ENCODE data around the gene INPP4B. TPM values are rescaled to one million over a fixed set of nuclear protein-coding genes. Genes with fewer than 3 reads are reported as not detected.
A peak's percentile ranks its signal among the peaks of the same experiment; 100 is the strongest.

The INPP4B gene
- polyA plus RNA-seq, 1 of the 3 experiments (the other 2 are of a cell fraction): 0.08 TPM

DNA sequence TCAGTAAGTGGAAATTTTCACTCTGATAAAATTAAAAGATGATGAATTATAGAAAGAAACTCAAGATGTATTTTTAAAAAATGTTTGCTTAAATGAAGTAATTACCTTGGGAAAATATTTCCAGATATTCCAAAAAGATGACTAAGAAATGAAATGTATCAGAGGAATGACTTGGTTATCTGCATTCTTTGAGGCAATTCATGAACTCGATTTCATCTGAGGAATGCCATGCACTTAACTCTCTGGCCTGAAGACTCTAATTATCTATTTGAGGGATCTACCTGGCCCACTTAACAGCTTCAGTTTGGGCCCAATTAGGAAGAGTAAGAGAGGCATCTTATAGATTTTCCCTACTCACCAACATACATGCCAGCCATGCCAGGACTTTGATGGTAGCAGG, 182.3 kb downstream of the INPP4B start:
- 0% methylated on average over 1 of the region's 1 CpG for WGBS (ENCODE audit: low lambda C conversion rate)
- no peak for TF ChIP-seq RXRA (IDR thresholded peaks at IDR 0.05; ENCODE audit: borderline replicate concordance, low read depth)
- TF ChIP-seq, protein P1, sequence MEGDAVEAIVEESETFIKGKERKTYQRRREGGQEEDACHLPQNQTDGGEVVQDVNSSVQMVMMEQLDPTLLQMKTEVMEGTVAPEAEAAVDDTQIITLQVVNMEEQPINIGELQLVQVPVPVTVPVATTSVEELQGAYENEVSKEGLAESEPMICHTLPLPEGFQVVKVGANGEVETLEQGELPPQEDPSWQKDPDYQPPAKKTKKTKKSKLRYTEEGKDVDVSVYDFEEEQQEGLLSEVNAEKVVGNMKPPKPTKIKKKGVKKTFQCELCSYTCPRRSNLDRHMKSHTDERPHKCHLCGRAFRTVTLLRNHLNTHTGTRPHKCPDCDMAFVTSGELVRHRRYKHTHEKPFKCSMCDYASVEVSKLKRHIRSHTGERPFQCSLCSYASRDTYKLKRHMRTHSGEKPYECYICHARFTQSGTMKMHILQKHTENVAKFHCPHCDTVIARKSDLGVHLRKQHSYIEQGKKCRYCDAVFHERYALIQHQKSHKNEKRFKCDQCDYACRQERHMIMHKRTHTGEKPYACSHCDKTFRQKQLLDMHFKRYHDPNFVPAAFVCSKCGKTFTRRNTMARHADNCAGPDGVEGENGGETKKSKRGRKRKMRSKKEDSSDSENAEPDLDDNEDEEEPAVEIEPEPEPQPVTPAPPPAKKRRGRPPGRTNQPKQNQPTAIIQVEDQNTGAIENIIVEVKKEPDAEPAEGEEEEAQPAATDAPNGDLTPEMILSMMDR (IDR thresholded peaks at IDR 0.05): no peak
- no peak for TF ChIP-seq RAD21 (IDR thresholded peaks at IDR 0.05; ENCODE audit: low read length)
- TF ChIP-seq, protein P2, sequence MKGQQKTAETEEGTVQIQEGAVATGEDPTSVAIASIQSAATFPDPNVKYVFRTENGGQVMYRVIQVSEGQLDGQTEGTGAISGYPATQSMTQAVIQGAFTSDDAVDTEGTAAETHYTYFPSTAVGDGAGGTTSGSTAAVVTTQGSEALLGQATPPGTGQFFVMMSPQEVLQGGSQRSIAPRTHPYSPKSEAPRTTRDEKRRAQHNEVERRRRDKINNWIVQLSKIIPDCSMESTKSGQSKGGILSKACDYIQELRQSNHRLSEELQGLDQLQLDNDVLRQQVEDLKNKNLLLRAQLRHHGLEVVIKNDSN (IDR thresholded peaks at IDR 0.05; ENCODE audit: borderline replicate concordance, low read depth): no peak
- TF ChIP-seq SMC3 (IDR thresholded peaks at IDR 0.05; ENCODE audit: low read depth, low read length): no peak
- H3K79me2 ChIP-seq (ENCODE audit: insufficient read depth): no peaks in the 10 kb centered on the region
- no peak overlapping the region for H3K9ac ChIP-seq
- no peaks in the 10 kb centered on the region for H3K9me2 ChIP-seq
- POLR2A ChIA-PET: no interaction called here
- no peaks in the 10 kb centered on the region for H3K36me3 ChIP-seq (replicated peaks in 1 of 2; ENCODE audit: control insufficient read depth in 1 of 2, insufficient read depth in 2 of 2, low read length in 1 of 2)
- H3K27me3 ChIP-seq (ENCODE audit: insufficient read depth): no peaks in the 10 kb centered on the region
- no peaks in the 10 kb centered on the region for H3F3A ChIP-seq (replicated peaks; ENCODE audit: insufficient read depth)
- CTCF ChIA-PET: interaction anchor here (0.6 kb wide), 1 partner anchor 308 kb away, joined by 3 read pairs; no protein-coding TSS in a partner anchor
- no peak overlapping the region for H2AFZ ChIP-seq (ENCODE audit: low read depth)
- H3K4me2 ChIP-seq: no peak overlapping the region
- H3K9me3 ChIP-seq: peaks cover 5% of the 10 kb centered on the region; the same call in 1 of the 2 replicates
- no peaks in the 10 kb centered on the region for H3K4me1 ChIP-seq (ENCODE audit: control insufficient read depth in 1 of 2, insufficient read depth in 2 of 2, low read depth in 1 of 2, low read length in 1 of 2)
- H3K4me3 ChIP-seq (ENCODE audit: low read depth in 2 of 2, low read length in 1 of 2): no peak overlapping the region
- H3K27ac ChIP-seq (ENCODE audit: low read depth in 2 of 2, low read length in 1 of 2): no peak overlapping the region
- no peak for DNase-seq
- H4K20me1 ChIP-seq (ENCODE audit: insufficient read depth): no peaks in the 10 kb centered on the region

GRCh38 chr4:142660728-142661127, 185.4 kb downstream of the INPP4B start:
- WGBS (ENCODE audit: low lambda C conversion rate): 47% methylated on average over 8 of the region's 8 CpGs

More at GRCh38 chr4:142660728-142661127, 185.4 kb downstream of the INPP4B start:
- DNase-seq: no peak
- H3K4me2 ChIP-seq: no peak overlapping the region
- no peak for TF ChIP-seq REST (IDR thresholded peaks at IDR 0.05; ENCODE audit: low read depth, low read length)
- TF ChIP-seq, protein P1 (IDR thresholded peaks at IDR 0.05): peak; percentile 27; the same call in 1 of the 2 replicates
- H3K27me3 ChIP-seq (ENCODE audit: insufficient read depth): no peaks in the 10 kb centered on the region
- no peak overlapping the region for H2AFZ ChIP-seq (ENCODE audit: low read depth)
- no peaks in the 10 kb centered on the region for H4K20me1 ChIP-seq (ENCODE audit: insufficient read depth)
- no peaks in the 10 kb centered on the region for H3K79me2 ChIP-seq (ENCODE audit: insufficient read depth)
- H3K4me1 ChIP-seq (ENCODE audit: control insufficient read depth in 1 of 2, insufficient read depth in 2 of 2, low read depth in 1 of 2, low read length in 1 of 2): no peaks in the 10 kb centered on the region
- ChIA-PET CTCF (interaction anchor here (1.3 kb wide), 1 partner anchor 55 kb away, joined by 4 read pairs; no protein-coding TSS in a partner anchor), POLR2A (no interaction called here)
- no peaks in the 10 kb centered on the region for H3K36me3 ChIP-seq (replicated peaks in 1 of 2; ENCODE audit: control insufficient read depth in 1 of 2, insufficient read depth in 2 of 2, low read length in 1 of 2)
- no peak overlapping the region for H3K9ac ChIP-seq
- H3F3A ChIP-seq (replicated peaks; ENCODE audit: insufficient read depth): no peaks in the 10 kb centered on the region
- no peaks in the 10 kb centered on the region for H3K9me2 ChIP-seq
- no peak overlapping the region for H3K27ac ChIP-seq (ENCODE audit: low read depth in 2 of 2, low read length in 1 of 2)
- H3K9me3 ChIP-seq: peaks cover 13% of the 10 kb centered on the region; the same call in 1 of the 2 replicates
- no peak overlapping the region for H3K4me3 ChIP-seq (ENCODE audit: low read depth in 2 of 2, low read length in 1 of 2)
